ENCODE results near the gene HERPUD2.
"Not testable (repeated sequence)": the region's sequence is repeated elsewhere in the genome, so short reads cannot be mapped to it uniquely, and the experiment has no call there.

Gene HERPUD2

DNA sequence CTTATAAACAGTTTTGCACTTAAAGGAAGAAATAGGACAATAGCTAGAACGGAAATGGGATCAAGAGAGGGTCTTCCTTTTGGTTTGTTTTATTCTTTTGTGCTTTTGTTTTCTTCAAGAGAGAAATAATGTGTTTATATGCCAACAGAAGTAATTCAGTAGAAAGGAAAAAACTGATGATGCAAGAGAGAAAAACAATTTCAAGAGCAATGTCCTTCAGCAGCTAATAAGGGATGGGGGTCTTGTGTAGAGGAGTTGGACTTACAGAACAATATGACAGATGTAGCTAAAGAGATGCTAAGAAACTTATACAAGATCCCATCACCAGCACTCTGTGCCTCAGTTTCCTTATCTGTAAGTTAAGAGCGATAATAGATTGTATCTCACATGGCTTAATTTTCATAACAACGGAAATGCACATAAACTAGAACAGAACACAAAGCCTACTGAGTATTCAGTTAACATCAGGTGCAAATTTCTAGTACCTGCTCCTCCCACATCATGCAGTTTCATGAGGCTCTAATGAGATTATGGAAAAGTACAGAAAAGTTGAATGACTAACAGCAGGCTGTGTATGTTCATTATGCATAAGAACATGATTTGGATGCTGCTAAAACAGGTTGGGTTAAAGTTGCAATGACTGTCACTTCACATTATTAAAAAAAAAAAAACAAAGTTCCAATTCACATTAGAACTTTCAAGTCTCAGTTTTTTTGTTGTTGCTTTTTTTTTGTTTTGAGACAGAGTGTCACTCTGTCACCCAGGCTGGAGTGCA lies 17.2 kb downstream of the HERPUD2 start:
- H3K27ac ChIP-seq (ENCODE audit: low read depth, low read length): no peak overlapping the region
- H3K36me3 ChIP-seq (ENCODE audit: insufficient read depth, low read length): no peaks in the 10 kb centered on the region
- no peaks in the 10 kb centered on the region for H3K4me1 ChIP-seq (ENCODE audit: control insufficient read depth, insufficient read depth, low read length, unreplicated experiment)
- H3K79me2 ChIP-seq (ENCODE audit: control insufficient read depth, insufficient read depth, low read length, unreplicated experiment): peaks cover 43% of the 10 kb centered on the region
- no peak overlapping the region for H3K4me3 ChIP-seq (ENCODE audit: low read depth, low read length)
- H3K27me3 ChIP-seq (ENCODE audit: insufficient read depth, low read length): no peaks in the 10 kb centered on the region
- no peak overlapping the region for H2AFZ ChIP-seq (ENCODE audit: low read length, unreplicated experiment)

DNA sequence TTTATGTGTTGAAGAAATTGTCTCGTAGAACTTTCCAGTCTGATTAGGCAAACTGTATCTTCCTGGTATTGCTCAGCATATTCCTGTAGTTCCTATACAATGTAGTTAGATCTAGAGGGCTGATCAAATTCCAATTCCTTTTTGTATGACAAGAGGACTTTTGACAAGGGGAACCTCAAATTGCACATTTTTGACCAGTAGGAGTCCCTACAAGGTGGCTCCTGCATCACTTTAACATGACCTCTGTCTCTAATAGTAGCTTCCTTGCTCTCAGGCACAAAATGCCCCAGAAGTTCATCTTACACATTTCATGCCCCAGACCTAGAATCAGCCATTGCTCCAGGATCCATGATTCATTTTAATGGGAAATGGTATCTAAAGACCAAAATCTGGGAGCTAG lies 18.7 kb downstream of the HERPUD2 start:
- Histone ChIP-seq H3K79me2 (ENCODE audit: control insufficient read depth, insufficient read depth, low read length, unreplicated experiment) (peaks cover 30% of the 10 kb centered on the region), H3K4me1 (ENCODE audit: control insufficient read depth, insufficient read depth, low read length, unreplicated experiment) (no peaks in the 10 kb centered on the region)

GRCh38 chr7:35670856-35671569 lies 23.9 kb downstream of the HERPUD2 start:
- Histone ChIP-seq H3K36me3 (ENCODE audit: insufficient read depth, low read length) (peaks cover 33% of the 10 kb centered on the region), H3K27me3 (ENCODE audit: insufficient read depth, low read length) (no peaks in the 10 kb centered on the region), H3K79me2 (ENCODE audit: control insufficient read depth, insufficient read depth, low read length, unreplicated experiment) (peaks cover 24% of the 10 kb centered on the region), H2AFZ (ENCODE audit: low read length, unreplicated experiment) (no peak overlapping the region), H3K4me1 (ENCODE audit: control insufficient read depth, insufficient read depth, low read length, unreplicated experiment) (peaks cover 5% of the 10 kb centered on the region), H3K27ac (ENCODE audit: low read depth, low read length) (no peak overlapping the region), H3K4me3 (ENCODE audit: low read depth, low read length) (no peak overlapping the region)

More for the DNA sequence above, 18.7 kb downstream of the HERPUD2 start:
- Histone ChIP-seq H3K27ac (ENCODE audit: low read depth, low read length) (no peak overlapping the region), H2AFZ (ENCODE audit: low read length, unreplicated experiment) (no peak overlapping the region), H3K4me3 (ENCODE audit: low read depth, low read length) (no peak overlapping the region), H3K36me3 (ENCODE audit: insufficient read depth, low read length) (no peaks in the 10 kb centered on the region), H3K27me3 (ENCODE audit: insufficient read depth, low read length) (no peaks in the 10 kb centered on the region)

DNA sequence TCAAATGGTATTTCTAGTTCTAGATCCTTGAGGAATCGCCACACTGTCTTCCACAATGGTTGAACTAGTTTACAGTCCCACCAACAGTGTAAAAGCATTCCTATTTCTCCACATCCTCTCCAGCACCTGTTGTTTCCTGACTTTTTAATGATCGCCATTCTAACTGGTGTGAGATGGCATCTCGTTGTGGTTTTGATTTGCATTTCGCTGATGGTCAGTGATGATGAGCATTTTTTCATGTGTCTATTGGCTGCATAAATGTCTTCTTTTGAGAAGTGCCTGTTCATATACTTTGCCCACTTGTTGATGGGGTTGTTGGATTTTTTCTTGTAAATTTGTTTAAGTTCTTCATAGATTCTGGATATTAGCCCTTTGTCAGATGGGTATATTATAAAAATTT lies 34.5 kb downstream of the HERPUD2 start:
- H3K79me2 ChIP-seq (ENCODE audit: control insufficient read depth, insufficient read depth, low read length, unreplicated experiment); H3K27me3 ChIP-seq (ENCODE audit: insufficient read depth, low read length); H2AFZ ChIP-seq (ENCODE audit: low read length, unreplicated experiment); H3K27ac ChIP-seq (ENCODE audit: low read depth, low read length); H3K4me1 ChIP-seq (ENCODE audit: control insufficient read depth, insufficient read depth, low read length, unreplicated experiment); H3K36me3 ChIP-seq (ENCODE audit: insufficient read depth, low read length); H3K4me3 ChIP-seq (ENCODE audit: low read depth, low read length): not testable (repeated sequence)

DNA sequence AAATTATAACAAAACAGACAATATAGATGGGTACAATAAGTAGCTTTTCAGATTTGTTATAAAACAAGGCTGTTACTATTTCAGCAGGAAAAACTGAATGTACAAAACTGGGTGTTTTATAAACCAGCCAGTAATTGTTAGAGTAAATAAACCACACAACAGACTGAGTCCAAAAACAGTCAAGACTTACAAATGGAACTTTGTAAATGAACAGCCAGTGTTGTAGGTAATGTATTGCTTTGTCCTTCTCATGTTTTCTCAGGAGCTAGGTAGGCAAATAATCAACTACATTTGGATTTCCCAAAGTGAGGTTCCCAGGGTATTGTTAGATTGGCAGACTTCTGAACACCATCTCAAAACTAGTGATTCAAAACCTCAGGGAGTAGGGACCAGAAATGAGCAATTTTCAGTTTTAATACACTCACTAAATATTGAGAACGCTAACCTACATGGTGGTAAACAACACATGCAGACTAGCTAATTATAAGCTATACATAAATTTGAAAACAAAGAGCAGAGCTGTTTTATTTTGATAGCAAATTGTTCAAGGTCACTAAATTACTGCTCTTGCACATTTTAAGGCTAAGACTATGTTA lies 36.2 kb downstream of the HERPUD2 start:
- H3K4me1 ChIP-seq (ENCODE audit: control insufficient read depth, insufficient read depth, low read length, unreplicated experiment): no peaks in the 10 kb centered on the region
- H3K27ac ChIP-seq (ENCODE audit: low read depth, low read length): no peak overlapping the region
- peaks cover 10% of the 10 kb centered on the region for H3K79me2 ChIP-seq (ENCODE audit: control insufficient read depth, insufficient read depth, low read length, unreplicated experiment)
- no peaks in the 10 kb centered on the region for H3K27me3 ChIP-seq (ENCODE audit: insufficient read depth, low read length)
- H3K4me3 ChIP-seq (ENCODE audit: low read depth, low read length): no peak overlapping the region
- H3K36me3 ChIP-seq (ENCODE audit: insufficient read depth, low read length): peaks cover 4% of the 10 kb centered on the region; the same call in 1 of the 2 replicates
- H2AFZ ChIP-seq (ENCODE audit: low read length, unreplicated experiment): no peak overlapping the region

GRCh38 chr7:35657125-35657524 lies 37.8 kb downstream of the HERPUD2 start:
- Histone ChIP-seq H2AFZ (ENCODE audit: low read length, unreplicated experiment) (no peak overlapping the region), H3K27me3 (ENCODE audit: insufficient read depth, low read length) (no peaks in the 10 kb centered on the region), H3K27ac (ENCODE audit: low read depth, low read length) (no peak overlapping the region), H3K79me2 (ENCODE audit: control insufficient read depth, insufficient read depth, low read length, unreplicated experiment) (peaks cover 19% of the 10 kb centered on the region), H3K36me3 (ENCODE audit: insufficient read depth, low read length) (peaks cover 8% of the 10 kb centered on the region), H3K4me1 (ENCODE audit: control insufficient read depth, insufficient read depth, low read length, unreplicated experiment) (no peaks in the 10 kb centered on the region), H3K4me3 (ENCODE audit: low read depth, low read length) (no peak overlapping the region)

GRCh38 chr7:35654558-35654957 lies 40.4 kb downstream of the HERPUD2 start:
- not testable (repeated sequence) for H3K4me3 ChIP-seq (ENCODE audit: low read depth, low read length); H3K27me3 ChIP-seq (ENCODE audit: insufficient read depth, low read length); H3K4me1 ChIP-seq (ENCODE audit: control insufficient read depth, insufficient read depth, low read length, unreplicated experiment); H2AFZ ChIP-seq (ENCODE audit: low read length, unreplicated experiment); H3K27ac ChIP-seq (ENCODE audit: low read depth, low read length); H3K36me3 ChIP-seq (ENCODE audit: insufficient read depth, low read length)
- H3K79me2 ChIP-seq (ENCODE audit: control insufficient read depth, insufficient read depth, low read length, unreplicated experiment): peaks cover 27% of the 10 kb centered on the region

DNA sequence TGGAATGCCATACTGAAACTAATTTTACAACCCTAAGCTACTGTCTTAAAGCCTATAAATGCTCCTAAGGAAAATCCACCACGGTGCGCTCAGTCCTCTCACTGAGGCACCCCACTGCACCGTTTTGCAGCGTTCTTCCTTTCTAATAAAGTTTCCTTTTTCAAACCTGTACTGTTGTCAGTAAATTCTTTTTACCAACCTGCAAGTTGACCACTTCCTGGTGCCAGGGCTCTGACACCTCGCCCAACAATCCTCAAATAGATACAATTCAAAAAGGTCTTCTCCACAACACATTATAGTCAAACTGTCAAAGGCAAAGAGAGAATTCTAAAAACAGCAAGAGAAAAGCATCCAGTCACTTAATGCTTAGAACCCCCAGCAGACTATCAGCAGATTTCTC lies 42.8 kb downstream of the HERPUD2 start:
- Histone ChIP-seq H3K79me2 (ENCODE audit: control insufficient read depth, insufficient read depth, low read length, unreplicated experiment) (peaks cover 27% of the 10 kb centered on the region), H3K4me3 (ENCODE audit: low read depth, low read length) (no peak overlapping the region), H3K36me3 (ENCODE audit: insufficient read depth, low read length) (peaks cover 9% of the 10 kb centered on the region), H2AFZ (ENCODE audit: low read length, unreplicated experiment) (no peak overlapping the region), H3K27ac (ENCODE audit: low read depth, low read length) (no peak overlapping the region), H3K4me1 (ENCODE audit: control insufficient read depth, insufficient read depth, low read length, unreplicated experiment) (no peaks in the 10 kb centered on the region), H3K27me3 (ENCODE audit: insufficient read depth, low read length) (no peaks in the 10 kb centered on the region)

- Histone ChIP-seq H3K27me3 (ENCODE audit: insufficient read depth, low read length) (no peaks in the 10 kb centered on the region), H2AFZ (ENCODE audit: low read length, unreplicated experiment) (no peak overlapping the region), H3K4me1 (ENCODE audit: control insufficient read depth, insufficient read depth, low read length, unreplicated experiment) (no peaks in the 10 kb centered on the region), H3K27ac (ENCODE audit: low read depth, low read length) (no peak overlapping the region), H3K79me2 (ENCODE audit: control insufficient read depth, insufficient read depth, low read length, unreplicated experiment) (peaks cover 26% of the 10 kb centered on the region), H3K36me3 (ENCODE audit: insufficient read depth, low read length) (peaks cover 9% of the 10 kb centered on the region), H3K4me3 (ENCODE audit: low read depth, low read length) (no peak overlapping the region)
Observed at GRCh38 chr7:35650751-35651150, 44.2 kb downstream of the HERPUD2 start.

GRCh38 chr7:35649711-35650110 lies 45.2 kb downstream of the HERPUD2 start:
- Histone ChIP-seq H3K36me3 (ENCODE audit: insufficient read depth, low read length) (peaks cover 9% of the 10 kb centered on the region), H3K27me3 (ENCODE audit: insufficient read depth, low read length) (no peaks in the 10 kb centered on the region), H3K4me3 (ENCODE audit: low read depth, low read length) (no peak overlapping the region), H3K79me2 (ENCODE audit: control insufficient read depth, insufficient read depth, low read length, unreplicated experiment) (peaks cover 20% of the 10 kb centered on the region), H3K27ac (ENCODE audit: low read depth, low read length) (no peak overlapping the region), H3K4me1 (ENCODE audit: control insufficient read depth, insufficient read depth, low read length, unreplicated experiment) (no peaks in the 10 kb centered on the region), H2AFZ (ENCODE audit: low read length, unreplicated experiment) (no peak overlapping the region)

Measured in ACC112 (cell line).